K562 (cell line): ENCODE results near the gene CCR6. TPM values are rescaled to one million over a fixed set of nuclear protein-coding genes. Genes with fewer than 3 reads are reported as not detected.

Experiments used
- GABPB2 ChIP-seq: fragments of 250-450 bp; sonication (Bioruptor Pico); conservative IDR thresholded peaks from 2 replicates; pipeline ENCODE4 v1.5.1; 2021; ENCODE audit warnings: mild to moderate bottlenecking
- GTF2A2 ChIP-seq: IDR thresholded peaks from 2 replicates; pipeline ENCODE4 v1.6.1; 2016; ENCODE audit warnings: mild to moderate bottlenecking, missing genetic modification characterization, missing compliant biosample characterization
- HSF4 ChIP-seq: fragments of 250-450 bp; sonication (Bioruptor Pico); IDR thresholded peaks from 2 replicates; pipeline ENCODE4 v2.1.2; 2022; ENCODE audit warnings: mild to moderate bottlenecking, moderate library complexity, borderline replicate concordance
- ZFP36 ChIP-seq: fragments of 150-350 bp; IDR thresholded peaks from 2 replicates; pipeline ENCODE4 v1.6.1; 2018; ENCODE audit warnings: low read length, low read depth; ENCODE audit not compliant: partially characterized antibody
- polyA plus RNA-seq, 8 experiments: library from polyadenylated mRNA; depleted of rRNA in 4 of 8; stranded (reverse) in 5 of 8; unstranded in 3 of 8; fragments of >200 nt; fragmentation: Nextera tagmentation in 2 of 8; fragmentation: Illumina TruSeq in 1 of 8; extraction: Ambion mirVana in 2 of 8; extraction: Trizol in 1 of 8; gene quantifications; 2 replicates each; pipeline versions ENCODE4 v1.2.1 to v1.2.3, GENCODE V29; 2011 to 2014; ENCODE audit warnings: inconsistent platforms in 1 of 8, missing spikeins in 1 of 8
- total RNA-seq, 7 experiments: library from RNA; depleted of rRNA in 6 of 7; stranded (reverse); fragments of >200 nt in 6 of 7; fragmentation: Illumina TruSeq in 2 of 7; extraction: Trizol in 2 of 7; gene quantifications; 2 replicates each; pipeline versions ENCODE4 v1.2.1 to v1.2.3, GENCODE V29; 2011 to 2021; ENCODE audit warnings: low replicate concordance in 1 of 7
- TF ChIP-seq, protein P1 (sequence below), 2 experiments: fragments of 450-650 bp in 1 of 2; sonication (generic) in 1 of 2; formaldehyde crosslinking in 1 of 2; IDR thresholded peaks; 2 replicates each; pipeline versions ENCODE4 v1.7.1 to v1.9.0; 2016 to 2022; ENCODE audit warnings: inconsistent platforms in 1 of 2, mild to moderate bottlenecking in 1 of 2, missing genetic modification reagents in 1 of 2
- TF ChIP-seq, protein P2 (sequence below): fragments of 450-650 bp; IDR thresholded peaks from 2 replicates; pipeline ENCODE4 v1.6.1; 2016; ENCODE audit warnings: low read depth, mild to moderate bottlenecking, moderate library complexity

The CCR6 gene
- total and polyA plus RNA-seq, 9 of the 15 experiments (the other 6 are each of a cell fraction or from before 2014, with no cell fraction given), result not detected

DNA sequence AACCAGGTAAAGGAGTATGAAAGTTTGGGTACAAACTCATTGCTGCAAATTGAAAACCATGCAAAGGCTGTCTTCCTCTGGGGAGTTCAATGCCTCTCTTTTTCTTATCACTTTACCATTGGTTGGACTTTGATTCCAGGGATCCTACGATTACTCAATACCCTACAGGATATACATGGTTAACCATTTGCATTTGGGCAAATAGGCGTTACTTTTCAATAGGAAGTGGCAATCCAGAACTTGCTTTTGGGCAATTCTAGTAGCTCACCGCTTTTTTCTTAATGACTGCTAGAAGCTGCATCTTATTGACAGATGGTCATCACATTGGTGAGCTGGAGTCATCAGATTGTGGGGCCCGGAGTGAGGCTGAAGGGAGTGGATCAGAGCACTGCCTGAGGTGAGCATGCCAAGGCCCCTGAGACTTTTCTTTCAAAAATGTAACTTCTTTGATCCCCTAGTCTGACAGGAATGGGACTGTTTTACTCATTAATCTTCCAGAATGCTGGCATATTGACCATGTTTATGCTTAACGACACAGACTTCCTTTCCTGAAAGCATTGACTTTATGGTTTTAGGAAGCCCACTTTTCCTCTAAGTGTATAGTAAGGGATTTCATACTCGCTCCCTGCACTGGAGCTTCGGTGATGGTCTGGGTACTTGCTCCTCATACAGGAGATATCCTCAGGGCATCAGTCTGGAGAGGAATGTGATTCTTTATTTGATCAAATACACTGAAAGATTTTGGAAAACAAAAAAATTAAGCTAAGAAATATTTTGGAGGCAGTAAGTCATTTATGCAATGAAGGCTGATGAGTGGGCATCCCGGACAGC, at the start of gene CCR6 (continued):
- TF ChIP-seq, protein P1, sequence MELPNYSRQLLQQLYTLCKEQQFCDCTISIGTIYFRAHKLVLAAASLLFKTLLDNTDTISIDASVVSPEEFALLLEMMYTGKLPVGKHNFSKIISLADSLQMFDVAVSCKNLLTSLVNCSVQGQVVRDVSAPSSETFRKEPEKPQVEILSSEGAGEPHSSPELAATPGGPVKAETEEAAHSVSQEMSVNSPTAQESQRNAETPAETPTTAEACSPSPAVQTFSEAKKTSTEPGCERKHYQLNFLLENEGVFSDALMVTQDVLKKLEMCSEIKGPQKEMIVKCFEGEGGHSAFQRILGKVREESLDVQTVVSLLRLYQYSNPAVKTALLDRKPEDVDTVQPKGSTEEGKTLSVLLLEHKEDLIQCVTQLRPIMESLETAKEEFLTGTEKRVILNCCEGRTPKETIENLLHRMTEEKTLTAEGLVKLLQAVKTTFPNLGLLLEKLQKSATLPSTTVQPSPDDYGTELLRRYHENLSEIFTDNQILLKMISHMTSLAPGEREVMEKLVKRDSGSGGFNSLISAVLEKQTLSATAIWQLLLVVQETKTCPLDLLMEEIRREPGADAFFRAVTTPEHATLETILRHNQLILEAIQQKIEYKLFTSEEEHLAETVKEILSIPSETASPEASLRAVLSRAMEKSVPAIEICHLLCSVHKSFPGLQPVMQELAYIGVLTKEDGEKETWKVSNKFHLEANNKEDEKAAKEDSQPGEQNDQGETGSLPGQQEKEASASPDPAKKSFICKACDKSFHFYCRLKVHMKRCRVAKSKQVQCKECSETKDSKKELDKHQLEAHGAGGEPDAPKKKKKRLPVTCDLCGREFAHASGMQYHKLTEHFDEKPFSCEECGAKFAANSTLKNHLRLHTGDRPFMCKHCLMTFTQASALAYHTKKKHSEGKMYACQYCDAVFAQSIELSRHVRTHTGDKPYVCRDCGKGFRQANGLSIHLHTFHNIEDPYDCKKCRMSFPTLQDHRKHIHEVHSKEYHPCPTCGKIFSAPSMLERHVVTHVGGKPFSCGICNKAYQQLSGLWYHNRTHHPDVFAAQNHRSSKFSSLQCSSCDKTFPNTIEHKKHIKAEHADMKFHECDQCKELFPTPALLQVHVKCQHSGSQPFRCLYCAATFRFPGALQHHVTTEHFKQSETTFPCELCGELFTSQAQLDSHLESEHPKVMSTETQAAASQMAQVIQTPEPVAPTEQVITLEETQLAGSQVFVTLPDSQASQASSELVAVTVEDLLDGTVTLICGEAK (IDR thresholded peaks at IDR 0.05), result no peak
- TF ChIP-seq, protein P1 (CRISPR knock-in tag; IDR thresholded peaks at IDR 0.05), result no peak
- TF ChIP-seq ZFP36 (no peak), GTF2A2 (no peak), HSF4 (no peak), GABPB2 (CRISPR knock-in tag) (no peak)
- TF ChIP-seq, protein P2, sequence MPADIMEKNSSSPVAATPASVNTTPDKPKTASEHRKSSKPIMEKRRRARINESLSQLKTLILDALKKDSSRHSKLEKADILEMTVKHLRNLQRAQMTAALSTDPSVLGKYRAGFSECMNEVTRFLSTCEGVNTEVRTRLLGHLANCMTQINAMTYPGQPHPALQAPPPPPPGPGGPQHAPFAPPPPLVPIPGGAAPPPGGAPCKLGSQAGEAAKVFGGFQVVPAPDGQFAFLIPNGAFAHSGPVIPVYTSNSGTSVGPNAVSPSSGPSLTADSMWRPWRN, result no peak
